ENCODE data around the gene ZNF219. TPM values are rescaled to one million over a fixed set of nuclear protein-coding genes. Genes with fewer than 3 reads are reported as not detected.
"Not testable (repeated sequence)": the region's sequence is repeated elsewhere in the genome, so short reads cannot be mapped to it uniquely, and the experiment has no call there.

Gene ZNF219
- total and polyA plus RNA-seq, 8 donors, result 13.5 to 23.6 (median 17.0) TPM

- Histone ChIP-seq H3K4me3 (no peak overlapping the region), H3K27ac (peak overlapping the region; percentile 9 to 61 (median 54)), H3K4me1 (peaks cover 18 to 44% (median 29%) of the 10 kb centered on the region in 3 donors), H3K9me3 (no peaks in the 10 kb centered on the region), H3K36me3 (no peaks in the 10 kb centered on the region), H3K27me3 (no peaks in the 10 kb centered on the region)
- peak in 3 of 4 donors; percentile 24 to 31 (median 30) for ATAC-seq
- DNase-seq, result peak in 4 of 6 donors; percentile 39 to 51 (median 47)
- no peak for TF ChIP-seq CTCF (IDR thresholded peaks at IDR 0.05)
- WGBS, 2 donors, result 24 to 25% methylated on average over 8 of the region's 8 CpGs
- intact Hi-C loops (cut with DNase I), result no loop called here
- FAIRE-seq, result no peak
These were observed 55.5 kb downstream of the ZNF219 start for GRCh38 chr14:21042918-21043317.

- Histone ChIP-seq H3K27ac (peak within 1 kb of the TSS; percentile 9 to 61 (median 54)), H3K4me3 (no peak within 1 kb of the TSS)
- intact Hi-C loops (cut with DNase I), result no loop called here
These were observed 56.6 kb downstream of the ZNF219 start, which contains the start of gene RNASE7 for GRCh38 chr14:21041676-21042433. Gene RNASE7 (plus strand): TSS chr14:21042362. CDS start chr14:21042993, 631 bp downstream.

GRCh38 chr14:21040941-21041340 lies 57.5 kb downstream of the ZNF219 start:
- DNase-seq; intact Hi-C loops (cut with DNase I); FAIRE-seq: not testable (repeated sequence)

More at GRCh38 chr14:21041676-21042433, 56.6 kb downstream of the ZNF219 start, which contains the start of gene RNASE7:
- no peak for TF ChIP-seq CTCF (IDR thresholded peaks at IDR 0.05)
- DNase-seq (peak in 2 of 6 donors; percentile 41 to 59), ATAC-seq (no peak), FAIRE-seq (no peak)
- H3K4me1 ChIP-seq, result peaks cover 18 to 33% (median 24%) of the 10 kb centered on the region in 3 donors
- no peaks in the 10 kb centered on the region for H3K27me3 ChIP-seq
- no peaks in the 10 kb centered on the region for H3K36me3 ChIP-seq
- no peaks in the 10 kb centered on the region for H3K9me3 ChIP-seq
- 63 to 64% methylated on average over 11 of the region's 11 CpGs for WGBS, 2 donors

GRCh38 chr14:21040370-21040925 lies 58.0 kb downstream of the ZNF219 start:
- Histone ChIP-seq H3K9me3 (no peaks in the 10 kb centered on the region), H3K4me3 (no peak overlapping the region), H3K4me1 (peaks cover 18 to 31% (median 24%) of the 10 kb centered on the region in 3 donors), H3K36me3 (no peaks in the 10 kb centered on the region), H3K27ac (no peak overlapping the region), H3K27me3 (no peaks in the 10 kb centered on the region)
- TF ChIP-seq CTCF (IDR thresholded peaks at IDR 0.05), result no peak
- FAIRE-seq (no peak), DNase-seq (no peak), ATAC-seq (no peak)
- intact Hi-C loops (cut with DNase I), result no loop called here
- 60 to 62% methylated on average over 8 of the region's 8 CpGs for WGBS, 2 donors

More at GRCh38 chr14:21040941-21041340, 57.5 kb downstream of the ZNF219 start:
- H3K27ac ChIP-seq, result peak overlapping the region in 1 of 4 donors; percentile 11
- not testable (repeated sequence) for H3K27me3 ChIP-seq, H3K4me3 ChIP-seq, H3K36me3 ChIP-seq, H3K9me3 ChIP-seq, ATAC-seq
- 73 to 80% methylated on average over 3 of the region's 3 CpGs for WGBS, 2 donors
- peaks cover 18 to 31% (median 24%) of the 10 kb centered on the region in 3 donors for H3K4me1 ChIP-seq

Other genes with a start within 250 kb of the ZNF219 start
- gene RNASE3, start 207.3 kb downstream of the ZNF219 start, total RNA-seq, result not detected
- gene RNASE3, start 207.3 kb downstream of the ZNF219 start, polyA plus RNA-seq, result not detected
- gene RNASE2, start 143.2 kb downstream of the ZNF219 start, total RNA-seq, result 1 to 10 TPM in 2 of 6 donors, under 1 TPM in 3, not detected in 1; 0.28 to 1.3 (median 0.72) TPM
- under 1 TPM; 0.27 to 0.45 TPM for gene RNASE2, start 143.2 kb downstream of the ZNF219 start, polyA plus RNA-seq
- gene METTL17, start 108.7 kb downstream of the ZNF219 start, total RNA-seq, result 10 to 100 TPM; 19.0 to 34.1 (median 25.6) TPM
- 100 to 1,000 TPM in 1 of 2 donors, 10 to 100 TPM in 1; 61.2 to 103 TPM for gene METTL17, start 108.7 kb downstream of the ZNF219 start, polyA plus RNA-seq
- not detected for gene SLC39A2, start 99.4 kb downstream of the ZNF219 start, total RNA-seq
- gene SLC39A2, start 99.4 kb downstream of the ZNF219 start, polyA plus RNA-seq, result under 1 TPM in 1 of 2 donors, not detected in 1; 0.09 TPM
- gene NDRG2, start 73.6 kb downstream of the ZNF219 start, total RNA-seq, result 10 to 100 TPM; 37.5 to 75.4 (median 47.4) TPM
- 100 to 1,000 TPM; 104 to 159 TPM for gene NDRG2, start 73.6 kb downstream of the ZNF219 start, polyA plus RNA-seq
- under 1 TPM in 1 of 6 donors, not detected in 5; 0.23 TPM for gene TPPP2, start 68.4 kb downstream of the ZNF219 start, total RNA-seq
- gene TPPP2, start 68.4 kb downstream of the ZNF219 start, polyA plus RNA-seq, result under 1 TPM; 0.46 to 0.59 TPM
- under 1 TPM in 2 of 6 donors, not detected in 4; 0.08 to 0.12 TPM for gene RNASE13, start 63.8 kb downstream of the ZNF219 start, total RNA-seq
- under 1 TPM; 0.15 to 0.23 TPM for gene RNASE13, start 63.8 kb downstream of the ZNF219 start, polyA plus RNA-seq
- under 1 TPM in 4 of 6 donors, not detected in 2; 0.23 to 0.78 (median 0.28) TPM for gene RNASE7, start 56.3 kb downstream of the ZNF219 start, total RNA-seq
- under 1 TPM in 1 of 2 donors, not detected in 1; 0.11 TPM for gene RNASE7, start 56.3 kb downstream of the ZNF219 start, polyA plus RNA-seq
- not detected for gene RNASE8, start 40.8 kb downstream of the ZNF219 start, total RNA-seq
- not detected for gene RNASE8, start 40.8 kb downstream of the ZNF219 start, polyA plus RNA-seq
- gene ARHGEF40, start 28.4 kb downstream of the ZNF219 start, total RNA-seq, result 10 to 100 TPM; 24.5 to 58.0 (median 36.4) TPM
- 10 to 100 TPM; 68.8 to 77.0 TPM for gene ARHGEF40, start 28.4 kb downstream of the ZNF219 start, polyA plus RNA-seq
- gene TMEM253, start 2.4 kb upstream of the ZNF219 start, total RNA-seq, result 1 to 10 TPM in 2 of 6 donors, under 1 TPM in 4; 0.16 to 1.6 (median 0.56) TPM
- 1 to 10 TPM; 1.8 to 4.9 TPM for gene TMEM253, start 2.4 kb upstream of the ZNF219 start, polyA plus RNA-seq
- not detected for gene OR5AU1, start 57.4 kb upstream of the ZNF219 start, total RNA-seq
- not detected for gene OR5AU1, start 57.4 kb upstream of the ZNF219 start, polyA plus RNA-seq
- 100 to 1,000 TPM; 118 to 257 (median 175) TPM for gene HNRNPC, start 170.8 kb upstream of the ZNF219 start, total RNA-seq
- gene HNRNPC, start 170.8 kb upstream of the ZNF219 start, polyA plus RNA-seq, result 100 to 1,000 TPM; 259 to 269 TPM
- under 1 TPM in 3 of 6 donors, not detected in 3; 0.16 to 0.23 (median 0.21) TPM for gene RPGRIP1, start 181.4 kb upstream of the ZNF219 start, total RNA-seq
- gene RPGRIP1, start 181.4 kb upstream of the ZNF219 start, polyA plus RNA-seq, result under 1 TPM; 0.08 to 0.31 TPM